NOMO-1 (cell line): ENCODE results near the gene NOS1AP.

Experiments used
- DNase-seq, 2 experiments: peaks; one replicate each; lab custom pipeline; 2025; ENCODE audit not compliant: unreplicated experiment in 2 of 2; lab: John Stamatoyannopoulos, UW

NOS1AP gene

GRCh38 chr1:162319493-162320175 lies 250.1 kb downstream of the NOS1AP start:
- no peak for DNase-seq

- no peak for DNase-seq
These were observed 252.4 kb downstream of the NOS1AP start for GRCh38 chr1:162321809-162322422.

GRCh38 chr1:162323023-162323422 lies 253.5 kb downstream of the NOS1AP start:
- DNase-seq = no peak

GRCh38 chr1:162324396-162324795 lies 254.9 kb downstream of the NOS1AP start:
- no peak for DNase-seq

- no peak for DNase-seq
These were observed 257.1 kb downstream of the NOS1AP start for GRCh38 chr1:162326559-162326958.

- DNase-seq = peak; percentile 40 to 64
These were observed 257.8 kb downstream of the NOS1AP start for GRCh38 chr1:162327144-162327787.

GRCh38 chr1:162327788-162328165 lies 258.3 kb downstream of the NOS1AP start:
- peak; percentile 68 to 77 for DNase-seq

- DNase-seq = no peak
These were observed 259.0 kb downstream of the NOS1AP start for GRCh38 chr1:162328512-162328911.

GRCh38 chr1:162329826-162330225 lies 260.3 kb downstream of the NOS1AP start:
- DNase-seq = no peak

- no peak for DNase-seq
These were observed 264.5 kb downstream of the NOS1AP start for GRCh38 chr1:162333991-162334390.

- DNase-seq = no peak
These were observed 265.6 kb downstream of the NOS1AP start for GRCh38 chr1:162335126-162335525.

- DNase-seq = no peak
These were observed 267.3 kb downstream of the NOS1AP start for GRCh38 chr1:162336621-162337285.

- DNase-seq = no peak
These were observed 273.0 kb downstream of the NOS1AP start for GRCh38 chr1:162342452-162342983.

GRCh38 chr1:162343470-162343869 lies 274.0 kb downstream of the NOS1AP start:
- peak in 1 of 2 experiments; percentile 4 for DNase-seq

GRCh38 chr1:162347281-162347680 lies 277.8 kb downstream of the NOS1AP start:
- DNase-seq = no peak

GRCh38 chr1:162349635-162350330 lies 280.3 kb downstream of the NOS1AP start:
- DNase-seq = no peak

- no peak for DNase-seq
These were observed 281.9 kb downstream of the NOS1AP start for GRCh38 chr1:162351246-162351842.

GRCh38 chr1:162351874-162352273 lies 282.4 kb downstream of the NOS1AP start:
- DNase-seq = peak; percentile 49 to 56

GRCh38 chr1:162353078-162353477 lies 283.6 kb downstream of the NOS1AP start:
- DNase-seq = no peak

GRCh38 chr1:162353702-162354101 lies 284.2 kb downstream of the NOS1AP start:
- DNase-seq = peak; percentile 7 to 18
